ENCODE measurements around the gene TNFRSF1B. TPM values are rescaled to one million over a fixed set of nuclear protein-coding genes. Genes with fewer than 3 reads are reported as not detected.

Gene TNFRSF1B
- total RNA-seq, 4 donors from 2014 or later = 2.1 to 17.5 (median 10.3) TPM

GRCh38 chr1:12228979-12229378 lies 62.2 kb downstream of the TNFRSF1B start:
- no peak overlapping the region for H3K4me3 ChIP-seq
- 85 to 86% methylated on average over 6 to 7 of the region's 7 CpGs for WGBS, 2 donors
- no peaks in the 10 kb centered on the region for H3K9me3 ChIP-seq
- no peaks in the 10 kb centered on the region for H3K27me3 ChIP-seq
- peaks cover 18 to 40% (median 21%) of the 10 kb centered on the region in 3 donors for H3K4me1 ChIP-seq
- intact Hi-C loops (cut with DNase I) = no loop called here
- TF ChIP-seq POLR2A (IDR thresholded peaks at IDR 0.05) = no peak
- TF ChIP-seq CTCF (IDR thresholded peaks at IDR 0.05) = no peak
- no peak for DNase-seq
- no peak overlapping the region for H3K27ac ChIP-seq
- H3K36me3 ChIP-seq = peaks cover 0 to 3% (median 0%) of the 10 kb centered on the region in 3 donors

GRCh38 chr1:12229386-12229834 lies 62.6 kb downstream of the TNFRSF1B start:
- 61 to 63% methylated on average over 13 of the region's 13 CpGs for WGBS, 2 donors
- H3K4me3 ChIP-seq = peak overlapping the region in 3 of 4 donors; percentile 76 to 100 (median 99)
- peak overlapping the region in 2 of 4 donors; percentile 10 to 96 for H3K27ac ChIP-seq
- H3K27me3 ChIP-seq = no peaks in the 10 kb centered on the region
- intact Hi-C loops (cut with DNase I) = no loop called here
- no peaks in the 10 kb centered on the region for H3K9me3 ChIP-seq
- H3K4me1 ChIP-seq = peaks cover 18 to 45% (median 21%) of the 10 kb centered on the region in 3 donors
- no peak for DNase-seq
- TF ChIP-seq CTCF (IDR thresholded peaks at IDR 0.05) (no peak), POLR2A (IDR thresholded peaks at IDR 0.05) (no peak)
- peaks cover 0 to 7% (median 0%) of the 10 kb centered on the region in 3 donors for H3K36me3 ChIP-seq

GRCh38 chr1:12229835-12230548 lies 63.2 kb downstream of the TNFRSF1B start, which contains the start of gene VPS13D:
Gene VPS13D (plus strand): TSS chr1:12230030. CDS start chr1:12234267, 4,237 bp downstream.
- H3K27ac ChIP-seq = peak within 1 kb of the TSS; percentile 95 to 99 (median 96)
- H3K4me3 ChIP-seq = peak within 1 kb of the TSS; percentile 76 to 100 (median 92)
- H3K4me1 ChIP-seq = peaks cover 18 to 47% (median 21%) of the 10 kb centered on the region in 3 donors
- WGBS, 2 donors = 0% methylated on average over 7 of the region's 77 CpGs; no CpG with 5 or more reads in 1 of the 2 donors
- H3K36me3 ChIP-seq = peaks cover 0 to 13% (median 0%) of the 10 kb centered on the region in 3 donors
- H3K27me3 ChIP-seq = no peaks in the 10 kb centered on the region
- TF ChIP-seq POLR2A (IDR thresholded peaks at IDR 0.05) = peak in 3 of 4 donors; percentile 70 to 87 (median 71)
- TF ChIP-seq CTCF (IDR thresholded peaks at IDR 0.05) = peak; percentile 87 to 99 (median 96)
- H3K9me3 ChIP-seq = no peaks in the 10 kb centered on the region
- peak; percentile 17 for DNase-seq
- intact Hi-C loops (cut with DNase I) = no loop called here

- H3K4me3 ChIP-seq = peak overlapping the region; percentile 76 to 100 (median 92)
- TF ChIP-seq CTCF (IDR thresholded peaks at IDR 0.05) (no peak), POLR2A (IDR thresholded peaks at IDR 0.05) (no peak)
- peaks cover 0 to 20% (median 0%) of the 10 kb centered on the region in 3 donors for H3K36me3 ChIP-seq
- WGBS, 2 donors = 0 to 1% methylated on average over 5 to 31 of the region's 36 CpGs
- H3K27ac ChIP-seq = peak overlapping the region; percentile 95 to 99 (median 96)
- intact Hi-C loops (cut with DNase I) = no loop called here
- H3K27me3 ChIP-seq = no peaks in the 10 kb centered on the region
- H3K4me1 ChIP-seq = peaks cover 18 to 47% (median 21%) of the 10 kb centered on the region in 3 donors
- DNase-seq = no peak
- no peaks in the 10 kb centered on the region for H3K9me3 ChIP-seq
These were observed 63.9 kb downstream of the TNFRSF1B start for GRCh38 chr1:12230549-12231275.

GRCh38 chr1:12231276-12231595 lies 64.4 kb downstream of the TNFRSF1B start:
- TF ChIP-seq POLR2A (IDR thresholded peaks at IDR 0.05) (no peak), CTCF (IDR thresholded peaks at IDR 0.05) (no peak)
- intact Hi-C loops (cut with DNase I) = no loop called here
- no peak for DNase-seq
- Histone ChIP-seq H3K9me3 (no peaks in the 10 kb centered on the region), H3K36me3 (peaks cover 0 to 25% (median 3%) of the 10 kb centered on the region in 3 donors), H3K4me3 (peak overlapping the region; percentile 76 to 100 (median 92)), H3K27me3 (no peaks in the 10 kb centered on the region), H3K4me1 (peaks cover 18 to 47% (median 21%) of the 10 kb centered on the region in 3 donors), H3K27ac (peak overlapping the region; percentile 95 to 99 (median 96))
- WGBS, 2 donors = 8 to 16% methylated on average over 3 to 4 of the region's 4 CpGs
